Measurements from ENCODE around the gene AGPAT3.
"Not testable (repeated sequence)": the region's sequence is repeated elsewhere in the genome, so short reads cannot be mapped to it uniquely, and the experiment has no call there.

AGPAT3 gene, protein sequence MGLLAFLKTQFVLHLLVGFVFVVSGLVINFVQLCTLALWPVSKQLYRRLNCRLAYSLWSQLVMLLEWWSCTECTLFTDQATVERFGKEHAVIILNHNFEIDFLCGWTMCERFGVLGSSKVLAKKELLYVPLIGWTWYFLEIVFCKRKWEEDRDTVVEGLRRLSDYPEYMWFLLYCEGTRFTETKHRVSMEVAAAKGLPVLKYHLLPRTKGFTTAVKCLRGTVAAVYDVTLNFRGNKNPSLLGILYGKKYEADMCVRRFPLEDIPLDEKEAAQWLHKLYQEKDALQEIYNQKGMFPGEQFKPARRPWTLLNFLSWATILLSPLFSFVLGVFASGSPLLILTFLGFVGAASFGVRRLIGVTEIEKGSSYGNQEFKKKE

DNA sequence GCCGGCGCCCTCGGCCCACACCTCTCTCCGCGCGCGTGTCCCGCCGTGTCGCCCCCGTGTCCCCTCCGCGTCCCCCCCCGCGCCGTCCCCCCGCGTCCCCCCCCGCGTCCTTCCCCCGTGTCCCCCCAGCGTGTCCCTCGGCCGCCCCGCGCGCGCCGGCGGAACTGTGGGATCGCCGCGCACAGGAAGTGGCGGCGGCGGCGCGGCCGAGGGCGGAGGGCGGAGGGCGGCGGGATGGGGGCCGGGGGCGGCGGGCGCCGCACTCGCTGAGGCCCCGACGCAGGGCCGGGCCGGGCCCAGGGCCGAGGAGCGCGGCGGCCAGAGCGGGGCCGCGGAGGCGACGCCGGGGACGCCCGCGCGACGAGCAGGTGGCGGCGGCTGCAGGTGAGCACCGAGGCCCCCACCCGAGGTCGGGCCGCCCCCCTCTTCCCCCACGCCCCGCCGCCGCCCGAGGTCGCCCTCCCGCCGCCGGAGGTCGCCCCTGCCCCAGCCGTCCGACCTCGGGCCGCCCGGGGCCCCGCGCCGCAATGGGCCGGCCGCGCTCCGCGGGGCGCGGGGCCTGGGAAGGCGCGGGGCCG lies at the start of gene AGPAT3:
TSS of gene AGPAT3 (plus strand) at position 262 of the 578 bp plus-strand sequence. CDS start 94,459 bp downstream, outside the sequence.
- DNase-seq: peak; percentile 56

DNA sequence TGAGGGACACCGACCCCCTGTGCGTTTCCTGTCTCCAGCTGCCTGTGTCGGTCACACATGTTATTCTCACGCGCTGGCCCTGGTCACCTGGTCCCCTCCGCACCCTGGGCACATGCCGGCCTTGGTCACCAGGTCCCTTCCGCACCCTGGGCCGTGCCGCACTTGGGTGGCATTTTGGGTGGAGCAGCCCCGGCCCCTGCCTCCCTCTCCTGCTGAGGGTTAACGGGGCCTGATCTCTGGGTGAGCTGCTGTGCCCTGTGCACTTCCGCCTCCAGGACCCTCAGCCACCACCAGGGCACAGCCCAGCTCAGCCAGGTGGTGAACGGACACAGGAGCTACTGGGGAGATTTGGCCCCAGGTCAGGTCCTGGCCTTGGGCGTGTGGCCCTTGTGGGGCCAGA lies 49.0 kb upstream of the AGPAT3 start:
- no peak for DNase-seq

DNA sequence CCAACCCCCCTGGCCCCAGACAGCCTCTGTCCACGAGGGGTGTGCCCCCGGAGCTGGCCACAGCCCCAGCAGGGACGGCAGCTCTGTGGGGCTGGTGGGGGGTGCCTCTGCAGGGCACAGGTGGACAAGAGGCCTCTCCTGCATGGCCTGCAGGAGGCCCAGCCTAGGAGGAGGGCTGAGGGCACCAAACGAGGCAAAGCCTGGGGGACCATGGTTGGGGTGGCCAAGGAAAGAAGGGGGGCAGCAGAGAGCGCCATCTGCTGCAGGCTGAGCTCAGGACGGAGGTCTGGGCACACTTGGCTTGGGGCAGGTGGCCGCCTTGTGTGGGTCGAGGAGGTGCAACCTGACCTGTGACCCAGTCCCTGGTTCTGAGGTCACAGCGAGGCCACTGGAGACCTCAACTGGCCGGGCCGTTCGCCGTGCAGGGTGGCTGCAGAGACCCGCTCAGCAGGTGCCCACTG lies 48.4 kb upstream of the AGPAT3 start:
- DNase-seq: no peak

DNA sequence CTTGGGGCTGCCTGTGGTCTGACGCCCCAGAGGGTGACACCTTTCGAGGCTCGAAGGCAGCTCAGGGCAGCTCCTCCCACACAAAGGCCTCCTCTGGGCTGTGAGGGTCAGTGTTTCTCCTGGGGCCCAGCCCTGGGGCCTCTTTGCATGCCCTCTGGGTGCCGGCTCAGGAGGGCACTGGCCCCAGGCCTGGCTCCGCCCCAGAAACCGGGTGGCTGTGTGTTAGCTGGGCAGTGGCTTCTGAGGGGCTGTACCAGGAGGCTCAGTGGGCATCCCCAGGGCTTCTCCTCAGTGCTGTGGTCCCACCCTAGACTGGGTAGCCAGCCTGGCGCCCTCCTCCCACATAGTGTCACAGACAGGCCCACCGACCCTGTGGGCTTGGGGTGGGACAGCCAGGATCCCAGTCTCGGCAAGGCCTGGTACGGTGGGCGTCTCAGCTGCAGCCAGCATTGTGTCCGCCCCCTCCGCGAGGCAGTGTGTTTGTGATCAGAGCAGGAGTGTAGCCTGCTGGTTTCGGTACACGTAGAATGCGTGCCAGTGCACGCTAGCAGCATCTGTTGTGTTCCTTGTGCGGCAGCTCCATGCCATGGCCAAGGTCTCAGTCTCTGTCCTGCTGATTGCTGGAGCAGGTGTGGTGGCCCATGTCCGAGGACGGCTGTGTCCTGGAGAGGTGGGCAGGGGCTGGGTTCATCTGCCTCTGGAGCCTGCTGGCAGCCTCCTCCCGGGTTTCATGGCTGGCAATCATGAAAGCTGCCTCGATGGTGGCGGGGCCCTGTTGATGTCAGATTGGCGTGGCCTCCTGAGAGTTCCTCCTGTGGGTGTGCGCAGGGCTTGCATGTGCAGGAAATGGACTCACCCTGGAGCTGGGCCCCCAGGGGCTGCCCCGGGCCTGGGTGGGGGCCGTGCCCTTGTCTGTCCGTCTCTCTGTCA lies 47.6 kb upstream of the AGPAT3 start:
- no peak for DNase-seq

DNA sequence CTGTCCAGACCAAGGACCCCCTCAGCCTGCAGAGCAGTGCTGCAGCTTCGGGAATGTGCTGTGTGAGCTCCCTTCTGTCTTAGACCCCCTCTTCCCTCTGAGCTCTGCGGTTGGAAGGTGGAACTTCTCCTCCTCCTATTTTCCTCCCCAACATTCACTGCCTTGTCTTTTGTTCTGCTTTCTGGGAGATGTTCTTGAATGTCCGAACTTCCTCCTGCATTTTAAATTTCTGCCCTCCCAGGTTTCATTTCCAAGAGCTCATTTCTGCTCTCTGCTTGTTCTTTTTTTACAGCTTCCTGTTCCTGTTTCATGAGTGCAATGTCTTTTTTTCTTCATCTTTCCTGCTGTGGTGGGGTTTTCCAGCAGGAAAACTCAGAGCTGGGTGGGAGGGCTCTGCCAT lies 46.3 kb upstream of the AGPAT3 start:
- DNase-seq: no peak

DNA sequence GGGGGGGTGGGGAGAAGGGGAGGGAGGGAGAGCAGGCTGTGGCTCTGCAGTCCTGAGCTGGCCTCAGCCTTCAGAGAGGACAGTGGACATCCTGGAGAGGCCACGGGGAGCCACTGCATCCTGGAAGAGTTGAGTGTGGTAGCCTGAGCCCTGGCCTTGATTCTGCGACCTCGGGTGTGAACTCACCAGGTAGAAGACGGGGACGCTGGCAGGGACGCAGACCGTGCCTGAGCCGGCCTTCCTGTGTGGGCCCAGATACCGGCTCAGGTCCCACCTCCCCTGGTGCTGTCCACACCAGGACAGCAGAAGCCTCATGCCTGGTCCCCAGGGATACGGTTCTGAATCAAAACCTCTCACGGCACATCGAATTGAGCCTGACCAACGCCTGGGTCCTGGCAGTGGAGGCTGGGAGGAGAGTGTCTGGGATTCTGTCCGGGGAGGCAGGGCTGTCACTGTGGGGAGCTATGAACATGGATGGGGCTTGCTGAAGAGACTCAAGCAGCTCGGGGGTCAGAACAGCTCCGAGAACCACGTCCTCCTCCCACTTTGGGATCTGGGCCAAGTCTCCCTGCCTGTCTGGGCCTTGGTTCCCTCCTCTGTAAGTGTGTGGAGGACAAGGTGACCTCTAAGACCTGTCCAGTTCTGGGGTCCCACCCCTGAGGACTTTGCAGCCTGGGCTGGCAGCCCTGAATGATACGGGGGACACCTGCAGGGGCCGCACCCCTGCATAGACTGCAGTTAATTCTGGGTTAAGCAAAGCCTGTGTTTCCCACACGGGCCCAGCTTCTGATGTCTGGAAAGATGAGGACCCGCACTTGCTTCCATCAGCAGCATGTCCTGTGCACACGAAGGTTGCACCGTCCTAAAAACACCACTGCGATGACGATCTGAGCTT lies 45.3 kb upstream of the AGPAT3 start:
- DNase-seq: no peak

DNA sequence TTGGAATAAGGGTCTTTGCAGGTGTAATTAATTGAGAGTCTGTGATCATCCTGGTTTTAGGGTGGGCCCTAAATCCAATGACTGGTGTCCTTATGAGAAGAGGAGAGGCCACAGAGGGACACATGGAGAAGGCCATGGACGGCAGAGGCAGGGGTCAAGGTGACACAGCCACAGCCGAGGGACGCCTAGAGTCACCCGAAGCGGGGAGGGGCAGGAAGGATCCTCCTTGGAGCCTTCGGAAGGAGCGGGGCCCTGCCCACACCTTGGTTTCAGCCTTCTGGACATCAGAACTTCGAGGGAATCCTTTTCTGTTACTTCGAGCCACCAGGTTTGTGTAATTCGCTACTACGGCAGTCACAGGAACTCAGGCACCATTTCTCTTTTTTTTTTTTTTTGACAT lies 44.6 kb upstream of the AGPAT3 start:
- no peak for DNase-seq

DNA sequence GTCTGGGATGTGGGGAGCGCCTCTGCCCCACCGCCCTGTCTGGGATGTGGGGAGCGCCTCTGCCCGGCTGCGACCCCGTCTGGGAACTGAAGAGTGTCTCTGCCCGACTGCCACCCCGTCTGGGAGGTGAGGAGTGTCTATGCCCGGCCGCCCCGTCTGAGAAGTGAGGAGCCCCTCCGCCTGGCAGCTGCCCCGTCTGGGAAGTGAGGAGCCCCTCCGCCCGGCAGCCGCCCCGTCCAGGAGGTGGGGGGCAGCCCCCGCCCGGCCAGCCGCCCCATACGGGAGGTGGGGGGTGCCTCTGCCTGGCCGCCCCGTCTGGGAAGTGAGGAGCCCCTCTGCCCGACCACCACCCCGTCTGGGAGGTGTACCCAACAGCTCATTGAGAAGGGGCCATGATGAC lies 42.9 kb upstream of the AGPAT3 start:
- DNase-seq: not testable (repeated sequence)

DNA sequence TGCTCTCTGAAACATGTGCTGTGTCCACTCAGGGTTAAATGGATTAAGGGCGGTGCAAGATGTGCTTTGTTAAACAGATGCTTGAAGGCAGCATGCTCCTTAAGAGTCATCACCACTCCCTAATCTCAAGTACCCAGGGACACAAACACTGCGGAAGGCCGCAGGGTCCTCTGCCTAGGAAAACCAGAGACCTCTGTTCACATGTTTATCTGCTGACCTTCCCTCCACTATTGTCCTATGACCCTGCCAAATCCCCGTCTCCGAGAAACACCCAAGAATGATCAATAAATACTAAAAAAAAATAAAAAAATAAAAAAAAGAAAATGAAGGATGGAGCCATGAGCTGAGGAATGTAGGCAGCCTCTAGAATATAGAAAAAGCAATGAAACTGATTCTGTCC lies 42.3 kb upstream of the AGPAT3 start:
- not testable (repeated sequence) for DNase-seq

DNA sequence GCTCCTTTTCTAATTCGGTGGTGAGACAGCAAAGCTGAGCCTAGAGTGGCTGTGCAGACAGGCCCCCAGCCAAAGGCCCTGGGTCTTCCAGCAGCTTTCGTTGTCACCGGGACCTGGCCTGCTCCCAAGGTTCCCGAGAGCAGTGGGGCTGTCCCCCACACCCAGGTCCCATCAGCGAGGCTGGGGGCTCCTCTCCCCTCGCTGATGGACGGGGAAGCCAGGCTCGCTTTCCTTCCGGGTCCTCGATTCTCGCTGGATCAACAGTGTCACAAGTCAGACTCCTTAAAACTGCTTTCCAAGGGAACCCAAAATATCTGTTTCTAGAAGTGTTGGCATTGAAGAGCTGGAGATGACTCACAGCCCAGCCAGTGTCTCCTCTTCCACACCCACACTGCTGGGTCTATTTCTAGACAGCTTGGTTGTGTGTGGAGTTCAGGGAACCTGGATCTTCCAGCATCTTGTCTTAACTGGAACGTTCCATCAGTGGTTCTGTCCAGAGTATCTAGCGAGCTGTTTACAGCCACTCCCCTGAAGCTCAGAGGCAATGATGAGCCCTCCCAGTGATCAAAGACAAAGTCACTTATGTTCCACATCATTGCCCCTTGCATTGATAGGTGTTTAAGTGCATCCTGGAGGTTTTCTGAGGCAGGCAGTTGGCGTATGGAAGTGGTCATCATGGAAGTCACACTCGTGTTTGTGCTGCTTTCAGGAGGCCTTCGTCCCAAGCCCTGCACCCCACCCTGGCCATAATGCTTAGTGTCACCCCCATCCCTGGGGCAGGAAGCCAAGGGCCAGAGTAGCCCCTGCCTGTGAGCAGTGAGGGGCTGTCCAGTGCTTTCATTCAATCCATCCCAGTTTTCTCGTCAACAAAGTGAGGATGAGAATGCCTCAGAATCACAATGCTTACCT lies 40.4 kb upstream of the AGPAT3 start:
- no peak for DNase-seq

DNA sequence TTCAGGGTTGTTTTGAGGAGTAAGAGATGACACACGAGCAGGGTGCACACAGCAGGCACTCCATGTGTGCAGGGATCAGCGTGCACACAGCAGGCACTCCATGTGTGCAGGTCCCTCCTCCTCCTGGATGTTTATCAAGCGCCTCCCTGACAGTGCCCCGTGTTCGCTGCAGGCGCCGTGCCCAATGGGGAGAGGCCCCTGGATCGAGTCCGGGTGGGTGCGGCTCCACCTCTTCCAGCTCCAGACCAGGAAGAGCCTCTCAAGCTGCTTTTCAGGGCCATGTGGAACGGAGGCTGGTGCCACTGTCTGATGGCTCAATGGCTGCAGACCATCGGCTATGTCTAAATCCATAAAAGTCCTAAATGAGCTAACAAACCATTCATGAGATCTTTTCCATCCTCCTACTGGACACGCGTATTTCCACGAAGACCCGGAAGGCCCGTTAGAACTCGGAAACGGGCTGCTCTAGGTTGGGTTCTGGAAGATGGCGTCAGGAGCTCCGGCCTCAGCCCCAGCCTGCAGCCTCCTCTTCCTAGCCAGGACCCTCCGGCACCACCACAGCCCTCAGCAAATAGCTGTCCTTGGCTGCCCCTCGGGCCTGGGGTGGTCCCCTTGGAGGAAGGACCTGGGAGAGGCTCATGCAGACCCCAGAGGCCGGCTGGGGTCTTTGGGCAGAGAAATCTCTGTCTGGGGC lies 39.6 kb upstream of the AGPAT3 start:
- no peak for DNase-seq

DNA sequence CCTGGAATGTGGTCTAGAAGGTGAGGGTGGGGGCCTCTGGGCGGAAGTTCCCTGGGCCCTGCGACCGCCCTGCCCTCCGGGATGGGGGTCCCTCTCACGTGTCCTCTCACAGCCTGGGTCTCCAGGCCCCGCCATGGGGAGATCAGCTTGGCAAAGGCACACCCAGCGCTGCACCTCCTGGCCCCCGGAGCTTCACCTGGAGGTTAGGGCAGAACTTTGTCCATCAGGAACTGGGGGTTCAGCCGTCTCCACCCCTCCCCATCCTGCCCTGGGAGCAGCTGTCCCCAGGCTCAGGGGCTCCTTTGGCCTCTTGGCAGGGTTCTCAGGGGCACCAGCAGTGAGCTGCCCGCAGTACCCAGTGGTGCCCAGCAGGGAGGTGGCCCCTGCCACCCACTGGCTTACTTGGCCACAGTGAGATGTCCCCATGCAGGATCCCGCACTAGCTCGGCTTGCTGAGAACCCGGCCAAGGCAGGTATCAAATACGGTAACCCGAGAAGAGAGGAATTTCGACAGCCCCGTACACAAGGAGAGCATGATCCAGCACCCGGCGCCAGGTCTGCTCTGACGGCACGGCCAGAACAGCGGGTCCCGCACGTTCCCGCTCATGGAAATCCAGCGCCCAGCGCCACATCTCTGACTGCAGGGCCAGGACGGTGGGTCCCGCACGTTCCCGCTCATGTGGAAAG lies 38.9 kb upstream of the AGPAT3 start:
- DNase-seq: no peak

DNA sequence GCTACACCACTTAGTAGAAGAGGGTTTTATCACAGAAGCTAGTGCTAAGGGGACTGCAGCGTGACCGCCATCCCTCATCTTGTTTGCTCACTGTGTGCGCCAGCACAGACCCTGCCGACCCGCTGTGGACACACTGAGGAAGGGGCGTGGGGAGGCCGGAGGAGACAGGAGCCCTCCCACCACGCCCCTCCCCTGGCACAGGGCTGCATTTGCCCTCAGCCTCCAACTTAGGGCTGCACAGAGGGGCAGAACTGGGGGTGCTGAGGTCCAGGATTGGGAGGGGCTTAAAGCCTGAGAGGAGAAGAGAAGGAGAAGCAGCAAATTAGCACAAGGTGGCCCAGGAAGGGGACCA lies 38.4 kb upstream of the AGPAT3 start:
- no peak for DNase-seq

DNA sequence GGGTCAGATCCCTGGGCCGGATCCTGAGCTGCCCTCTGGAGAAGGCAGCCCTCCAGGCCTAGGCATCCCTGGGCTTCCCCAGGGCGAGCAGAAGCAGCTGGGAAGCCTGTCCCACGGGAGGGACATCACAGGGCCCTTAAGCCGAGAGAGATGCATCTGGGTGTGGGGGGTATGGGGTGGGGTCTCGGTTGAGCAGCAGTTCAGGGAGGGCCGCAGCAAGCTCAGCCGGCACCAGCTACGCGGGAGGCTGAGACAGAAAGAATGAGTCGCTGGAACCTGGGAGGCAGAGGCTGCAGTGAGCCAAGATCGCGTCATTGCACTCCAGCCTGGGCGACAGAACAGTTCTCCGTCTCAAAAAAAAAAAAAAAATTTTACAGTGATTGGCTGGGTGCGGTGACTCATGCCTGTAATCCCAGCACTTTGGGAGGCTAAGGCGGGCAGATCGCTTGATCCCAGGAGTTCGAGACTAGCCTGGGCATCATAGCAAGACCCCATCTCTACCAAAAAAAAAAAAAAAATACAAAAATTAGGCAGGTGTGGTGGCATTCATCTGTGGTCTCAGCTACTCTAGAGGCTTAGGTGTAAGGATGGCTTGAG lies 37.9 kb upstream of the AGPAT3 start:
- DNase-seq: no peak

DNA sequence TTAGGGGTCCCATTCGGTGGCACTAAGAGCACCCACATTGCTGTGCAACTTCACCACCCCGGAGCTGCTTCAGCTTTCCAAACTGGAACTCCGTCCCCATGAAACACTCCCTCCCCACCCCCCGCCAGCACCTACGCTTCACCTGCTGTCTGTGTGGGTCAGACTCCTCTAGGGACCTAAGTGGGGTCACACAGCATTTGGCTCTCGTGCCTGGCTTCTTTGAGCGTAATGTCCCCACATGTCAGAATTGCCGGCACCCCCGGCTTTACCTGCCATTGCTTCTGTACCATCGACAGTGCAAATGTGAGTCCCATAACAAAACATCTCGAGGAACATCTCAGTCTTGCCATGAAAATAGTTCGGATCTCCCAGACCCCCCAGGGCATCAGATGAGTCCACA lies 35.9 kb upstream of the AGPAT3 start:
- no peak for DNase-seq

DNA sequence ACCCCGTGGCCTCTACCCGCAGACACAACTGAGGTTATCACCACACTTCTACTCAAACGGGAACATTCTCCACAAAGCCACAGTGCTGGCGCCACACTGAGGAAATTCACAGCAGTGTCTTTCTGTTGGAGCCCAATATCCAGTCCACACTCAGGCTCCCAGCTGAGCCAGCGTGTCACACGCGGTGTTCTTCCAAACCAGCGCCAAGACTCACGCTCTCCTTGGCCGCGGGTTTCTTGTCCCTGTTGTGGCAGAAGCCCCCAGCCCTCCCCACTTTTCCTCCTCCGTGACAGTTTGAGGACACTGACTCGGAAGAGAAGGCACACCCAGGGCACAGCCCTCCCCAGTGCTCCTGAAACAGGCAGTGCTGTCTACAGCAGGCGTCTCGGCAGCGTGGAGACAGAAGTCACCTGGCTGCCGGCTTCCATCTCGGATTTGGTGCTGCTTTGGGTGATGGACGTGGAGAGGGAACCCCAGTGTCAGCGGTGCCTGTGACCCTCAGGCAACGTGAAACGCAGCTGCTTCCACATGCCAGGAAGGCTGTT lies 35.4 kb upstream of the AGPAT3 start:
- DNase-seq: no peak

DNA sequence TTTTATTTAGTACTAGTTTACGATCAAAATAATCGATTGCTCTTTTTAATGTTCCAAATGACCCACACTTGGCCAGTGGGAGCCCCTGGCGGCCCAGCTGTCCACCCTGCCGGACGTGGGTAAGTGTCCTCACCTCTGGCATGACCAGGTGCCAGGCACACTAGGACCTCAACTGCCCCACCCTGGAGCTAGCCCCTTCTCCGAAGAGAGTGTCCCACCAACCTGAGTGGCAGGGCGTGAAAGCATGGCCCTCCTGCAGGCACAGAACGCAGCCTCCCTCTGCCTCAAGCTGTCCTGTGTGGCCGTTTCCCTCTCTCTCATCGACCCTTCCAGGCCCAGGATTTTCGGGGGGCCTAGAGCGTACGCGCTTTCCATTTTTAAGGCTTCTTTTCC lies 32.9 kb upstream of the AGPAT3 start:
- DNase-seq: no peak

DNA sequence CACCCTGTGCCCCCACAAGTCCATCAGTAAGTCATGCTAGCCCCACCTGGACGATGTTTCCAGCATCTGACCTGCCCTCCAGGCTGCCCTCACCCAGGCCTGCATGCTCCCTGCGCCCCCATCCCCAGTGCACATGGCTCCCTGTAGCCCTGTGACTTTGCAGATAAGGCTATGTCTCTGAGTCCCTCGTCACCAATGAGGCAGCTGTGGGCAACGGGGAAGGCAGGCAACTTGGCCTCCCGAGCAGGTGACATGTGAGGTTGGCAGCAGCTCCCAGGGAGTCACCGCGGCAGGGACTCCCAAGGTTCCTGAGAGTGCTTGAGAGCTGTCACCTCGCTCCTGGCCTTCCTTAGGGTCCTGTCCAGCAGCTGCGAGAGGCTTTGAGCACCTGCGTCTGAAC lies 32.4 kb upstream of the AGPAT3 start:
- DNase-seq: no peak

DNA sequence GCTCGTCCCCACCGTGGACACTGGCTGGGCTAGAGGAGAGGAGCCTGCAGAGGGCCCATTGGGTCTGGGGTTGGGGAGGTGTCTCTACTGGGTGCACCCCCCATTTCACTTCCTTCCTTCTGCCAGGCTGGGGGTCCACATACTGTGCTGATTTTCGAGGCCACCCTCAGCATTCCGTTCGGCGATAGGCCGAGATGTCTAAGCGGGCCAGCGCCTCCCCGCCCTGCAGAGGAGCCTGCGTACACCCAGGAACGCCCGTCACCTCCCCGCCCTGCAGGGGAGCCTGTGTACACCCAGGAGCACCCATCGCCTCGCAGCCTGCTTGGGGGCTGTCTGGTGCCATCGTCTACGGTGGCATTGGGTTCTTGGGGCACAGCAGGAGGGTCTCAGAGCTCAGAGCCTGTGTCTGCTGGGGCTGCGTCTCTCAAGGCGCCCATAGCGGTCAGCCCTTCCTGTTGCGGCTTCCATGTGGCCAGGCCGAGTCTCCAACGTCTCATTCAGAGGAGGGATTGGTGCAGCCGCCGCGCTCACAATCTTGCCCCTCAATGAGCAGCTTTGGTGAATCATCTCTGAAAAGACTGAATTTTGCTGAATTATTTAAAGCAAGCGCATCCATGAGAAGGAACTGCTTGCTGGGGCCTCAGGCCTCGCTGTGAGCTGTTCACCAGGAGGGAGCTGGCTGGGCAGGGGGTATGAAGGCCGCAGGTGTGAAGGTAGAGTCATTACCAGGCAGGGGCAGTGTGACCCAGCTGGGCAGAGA lies 30.7 kb upstream of the AGPAT3 start:
- DNase-seq: no peak

All from stimulated activated CD4-positive, alpha-beta T cell treated with anti-CD3 and anti-CD28 coated beads, Interleukin-15, amount 100 ng/mL, for 24 hours (primary cell).